ENCODE results near the gene FAM170B. TPM values are rescaled to one million over a fixed set of nuclear protein-coding genes. Genes with fewer than 3 reads are reported as not detected.

FAM170B gene
- total RNA-seq, 4 donors from 2014 or later, result not detected

GRCh38 chr10:49131507-49132361 lies 2.1 kb downstream of the FAM170B start:
- ATAC-seq, result no peak
- Histone ChIP-seq H3K36me3 (no peaks in the 10 kb centered on the region), H3K27ac (no peak overlapping the region), H3K4me1 (no peaks in the 10 kb centered on the region), H3K27me3 (peaks cover 12% of the 10 kb centered on the region), H3K4me3 (no peak overlapping the region), H3K9me3 (no peaks in the 10 kb centered on the region)
- no peak for TF ChIP-seq POLR2A (IDR thresholded peaks at IDR 0.05)
- no CpG with 5 or more reads among the region's 37 CpGs for WGBS, 2 donors (ENCODE audit: low coverage in 1 of 2)

GRCh38 chr10:49129376-49129775 lies 4.4 kb downstream of the FAM170B start:
- TF ChIP-seq POLR2A (IDR thresholded peaks at IDR 0.05) (no peak), EP300 (IDR thresholded peaks at IDR 0.05) (no peak), POLR2AphosphoS5 (IDR thresholded peaks at IDR 0.05) (no peak)
- WGBS, 2 donors (ENCODE audit: low coverage in 1 of 2), result 82 to 100% methylated on average over 1 of the region's 1 CpG
- Histone ChIP-seq H3K27ac (no peak overlapping the region), H3K4me3 (no peak overlapping the region), H3K4me1 (no peaks in the 10 kb centered on the region), H3K27me3 (peaks cover 12% of the 10 kb centered on the region), H3K36me3 (no peaks in the 10 kb centered on the region), H3K9me3 (no peaks in the 10 kb centered on the region)
- no peak for ATAC-seq

- WGBS, 2 donors (ENCODE audit: low coverage in 1 of 2), result 41 to 73% methylated on average over 3 to 4 of the region's 4 CpGs
- Histone ChIP-seq H3K36me3 (no peaks in the 10 kb centered on the region), H3K27me3 (peaks cover 12% of the 10 kb centered on the region), H3K4me1 (no peaks in the 10 kb centered on the region), H3K27ac (no peak overlapping the region), H3K4me3 (no peak overlapping the region), H3K9me3 (no peaks in the 10 kb centered on the region)
- TF ChIP-seq POLR2A (IDR thresholded peaks at IDR 0.05) (no peak), EP300 (IDR thresholded peaks at IDR 0.05) (no peak), POLR2AphosphoS5 (IDR thresholded peaks at IDR 0.05) (no peak), CTCF (IDR thresholded peaks at IDR 0.05) (no peak)
- ATAC-seq, result no peak
Measured at GRCh38 chr10:49128854-49129253, 5.0 kb downstream of the FAM170B start.

- Histone ChIP-seq H3K4me1 (no peaks in the 10 kb centered on the region), H3K9me3 (no peaks in the 10 kb centered on the region), H3K27ac (no peak overlapping the region), H3K4me3 (no peak overlapping the region), H3K36me3 (no peaks in the 10 kb centered on the region), H3K27me3 (no peaks in the 10 kb centered on the region)
- TF ChIP-seq EP300 (IDR thresholded peaks at IDR 0.05) (no peak), CTCF (IDR thresholded peaks at IDR 0.05) (no peak), POLR2A (IDR thresholded peaks at IDR 0.05) (no peak), POLR2AphosphoS5 (IDR thresholded peaks at IDR 0.05) (no peak)
- WGBS, 2 donors (ENCODE audit: low coverage in 1 of 2), result 67 to 70% methylated on average over 7 of the region's 7 CpGs
- no peak for ATAC-seq
Measured at GRCh38 chr10:49123981-49124950, 9.6 kb downstream of the FAM170B start.

- Histone ChIP-seq H3K4me3 (no peak overlapping the region), H3K27ac (no peak overlapping the region), H3K27me3 (no peaks in the 10 kb centered on the region), H3K36me3 (no peaks in the 10 kb centered on the region), H3K4me1 (peaks cover 0 to 1% (median 0%) of the 10 kb centered on the region in 3 donors), H3K9me3 (no peaks in the 10 kb centered on the region)
- no peak for ATAC-seq
- 69% methylated on average over 3 of the region's 3 CpGs; no CpG with 5 or more reads in 1 of the 2 donors for WGBS, 2 donors (ENCODE audit: low coverage in 1 of 2)
- TF ChIP-seq EP300 (IDR thresholded peaks at IDR 0.05) (no peak), CTCF (IDR thresholded peaks at IDR 0.05) (no peak), POLR2AphosphoS5 (IDR thresholded peaks at IDR 0.05) (no peak), POLR2A (IDR thresholded peaks at IDR 0.05) (no peak)
Measured at GRCh38 chr10:49120911-49121310, 12.9 kb downstream of the FAM170B start.
